Type B pancreatic cell (in vitro differentiated cells): ENCODE data around the gene CNTNAP2. TPM values are rescaled to one million over a fixed set of nuclear protein-coding genes. Genes with fewer than 3 reads are reported as not detected.

Experiments
- DNase-seq: peaks from one replicate; pipeline ENCODE4 v3.0.0; 2021; ENCODE audit warnings: mixed read lengths; ENCODE audit not compliant: unreplicated experiment; ENCODE audit errors: extremely low spot score
- H3K27ac Mint-ChIP-seq: 2 replicates; pipeline ENCODE4 v1.8.0; 2021; ENCODE audit warnings: mild to moderate bottlenecking, mixed read lengths
- H3K27me3 Mint-ChIP-seq: 2 replicates; pipeline ENCODE4 v1.8.0; 2021; ENCODE audit warnings: mixed read lengths
- H3K36me3 Mint-ChIP-seq: 2 replicates; pipeline ENCODE4 v1.8.0; 2021; ENCODE audit warnings: mixed read lengths
- H3K4me1 Mint-ChIP-seq: one replicate; pipeline ENCODE4 v1.8.0; 2021; ENCODE audit warnings: mixed read lengths; ENCODE audit not compliant: unreplicated experiment
- H3K4me3 Mint-ChIP-seq: 2 replicates; pipeline ENCODE4 v1.8.0; 2021; ENCODE audit warnings: mild to moderate bottlenecking, mixed read lengths
- H3K9me3 Mint-ChIP-seq: 2 replicates; pipeline ENCODE4 v1.8.0; 2021; ENCODE audit warnings: mixed read lengths
- total RNA-seq: library from RNA; stranded (reverse); gene quantifications from 2 replicates; pipeline ENCODE4 v1.2.1, GENCODE V29; 2021; ENCODE audit warnings: low replicate concordance
- TF ChIP-seq, protein P1 (sequence below): fragments of 200-600 bp; sonication (generic); conservative IDR thresholded peaks from 2 replicates; pipeline ENCODE4 v1.5.0; 2021; ENCODE audit warnings: antibody characterized with exemption, mild to moderate bottlenecking

Gene CNTNAP2
- total RNA-seq, 1 donor from 2014 or later = 26.8 TPM

DNA sequence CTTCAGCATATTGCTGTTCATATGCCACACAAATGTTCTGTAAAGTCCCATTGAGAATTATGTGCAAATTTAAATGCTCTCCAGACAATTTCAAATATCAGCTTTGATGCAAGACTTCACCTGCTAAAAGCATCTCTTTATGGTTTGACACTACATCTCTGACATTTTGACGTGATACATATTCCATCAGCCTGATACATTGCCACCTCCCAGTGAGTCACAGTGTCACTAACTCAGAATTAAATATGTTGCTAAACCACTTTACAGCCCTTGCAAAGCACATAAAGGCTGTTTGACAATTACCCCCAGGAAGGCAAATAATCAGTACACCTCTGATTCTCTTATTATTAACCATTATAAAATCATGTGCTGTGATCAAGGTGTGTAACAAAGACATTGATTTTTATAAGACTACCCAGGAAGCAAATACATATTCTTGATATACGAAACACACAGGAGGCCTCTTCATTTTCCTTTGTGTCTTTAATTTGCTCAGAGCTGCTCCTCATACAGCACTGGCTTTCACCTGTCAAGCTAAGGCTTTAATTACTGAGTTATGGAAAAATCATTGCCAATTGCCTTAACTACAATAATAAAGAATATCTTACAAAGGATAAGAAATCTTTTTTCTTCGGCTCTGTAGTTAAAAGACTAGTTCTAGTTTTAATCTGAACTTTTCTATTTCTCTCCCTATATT lies 1926.5 kb downstream of the CNTNAP2 start:
- peak overlapping the region; percentile 7 for H3K4me3 Mint-ChIP-seq
- no peak for DNase-seq
- H3K36me3 Mint-ChIP-seq = no peaks in the 10 kb centered on the region
- H3K9me3 Mint-ChIP-seq = peaks cover 9% of the 10 kb centered on the region
- no peak overlapping the region for H3K27ac Mint-ChIP-seq
- H3K4me1 Mint-ChIP-seq = peaks cover 9% of the 10 kb centered on the region
- H3K27me3 Mint-ChIP-seq = peaks cover 12% of the 10 kb centered on the region
- TF ChIP-seq, protein P1, sequence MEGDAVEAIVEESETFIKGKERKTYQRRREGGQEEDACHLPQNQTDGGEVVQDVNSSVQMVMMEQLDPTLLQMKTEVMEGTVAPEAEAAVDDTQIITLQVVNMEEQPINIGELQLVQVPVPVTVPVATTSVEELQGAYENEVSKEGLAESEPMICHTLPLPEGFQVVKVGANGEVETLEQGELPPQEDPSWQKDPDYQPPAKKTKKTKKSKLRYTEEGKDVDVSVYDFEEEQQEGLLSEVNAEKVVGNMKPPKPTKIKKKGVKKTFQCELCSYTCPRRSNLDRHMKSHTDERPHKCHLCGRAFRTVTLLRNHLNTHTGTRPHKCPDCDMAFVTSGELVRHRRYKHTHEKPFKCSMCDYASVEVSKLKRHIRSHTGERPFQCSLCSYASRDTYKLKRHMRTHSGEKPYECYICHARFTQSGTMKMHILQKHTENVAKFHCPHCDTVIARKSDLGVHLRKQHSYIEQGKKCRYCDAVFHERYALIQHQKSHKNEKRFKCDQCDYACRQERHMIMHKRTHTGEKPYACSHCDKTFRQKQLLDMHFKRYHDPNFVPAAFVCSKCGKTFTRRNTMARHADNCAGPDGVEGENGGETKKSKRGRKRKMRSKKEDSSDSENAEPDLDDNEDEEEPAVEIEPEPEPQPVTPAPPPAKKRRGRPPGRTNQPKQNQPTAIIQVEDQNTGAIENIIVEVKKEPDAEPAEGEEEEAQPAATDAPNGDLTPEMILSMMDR = no peak

DNA sequence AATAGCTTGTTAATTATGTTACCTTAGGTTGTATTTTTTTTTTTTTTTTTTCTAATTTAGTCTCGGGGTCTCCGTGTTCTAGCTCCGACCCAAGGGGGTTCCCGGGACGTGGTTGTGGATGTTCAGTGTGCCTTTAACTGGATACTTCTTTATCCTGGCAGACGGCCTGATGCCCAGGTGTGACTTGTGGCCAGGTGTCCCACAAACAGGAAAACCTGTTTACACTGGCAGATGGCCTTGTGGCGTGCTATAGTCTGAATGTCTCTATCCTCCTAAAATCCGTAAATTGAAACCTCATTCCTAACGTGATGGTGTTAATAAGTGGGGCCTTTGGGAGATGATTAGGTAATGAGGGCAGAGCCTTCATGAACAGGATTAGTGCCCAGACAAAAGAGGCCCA lies 1927.6 kb downstream of the CNTNAP2 start:
- no peak for DNase-seq
- H3K4me1 Mint-ChIP-seq = peaks cover 9% of the 10 kb centered on the region
- peaks cover 6% of the 10 kb centered on the region for H3K27me3 Mint-ChIP-seq
- peaks cover 9% of the 10 kb centered on the region for H3K9me3 Mint-ChIP-seq
- no peak overlapping the region for H3K27ac Mint-ChIP-seq
- H3K4me3 Mint-ChIP-seq = no peak overlapping the region
- TF ChIP-seq, protein P1 = no peak
- no peaks in the 10 kb centered on the region for H3K36me3 Mint-ChIP-seq

DNA sequence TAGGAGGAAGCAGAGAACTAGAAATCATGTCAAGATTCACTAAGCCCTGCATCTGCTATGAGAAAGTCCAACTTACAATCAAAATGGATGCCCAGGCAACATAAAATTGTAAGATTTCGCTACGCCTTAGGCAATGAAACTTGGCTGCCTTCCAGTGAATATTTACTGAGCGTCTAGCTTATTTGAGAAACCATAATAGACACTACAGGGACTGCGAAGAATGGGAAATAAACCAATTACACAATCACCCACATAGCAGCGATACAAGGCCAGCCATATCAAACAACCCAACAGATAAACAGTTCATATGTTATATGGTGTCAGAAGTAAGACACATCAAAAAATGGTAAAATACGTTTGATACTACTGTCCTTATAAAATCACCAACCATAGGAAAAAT lies 1928.9 kb downstream of the CNTNAP2 start:
- no peaks in the 10 kb centered on the region for H3K36me3 Mint-ChIP-seq
- DNase-seq = no peak
- H3K27ac Mint-ChIP-seq = no peak overlapping the region
- H3K4me1 Mint-ChIP-seq = peaks cover 9% of the 10 kb centered on the region
- peaks cover 6% of the 10 kb centered on the region for H3K9me3 Mint-ChIP-seq
- H3K27me3 Mint-ChIP-seq = peaks cover 6% of the 10 kb centered on the region
- no peak overlapping the region for H3K4me3 Mint-ChIP-seq
- TF ChIP-seq, protein P1 = no peak

DNA sequence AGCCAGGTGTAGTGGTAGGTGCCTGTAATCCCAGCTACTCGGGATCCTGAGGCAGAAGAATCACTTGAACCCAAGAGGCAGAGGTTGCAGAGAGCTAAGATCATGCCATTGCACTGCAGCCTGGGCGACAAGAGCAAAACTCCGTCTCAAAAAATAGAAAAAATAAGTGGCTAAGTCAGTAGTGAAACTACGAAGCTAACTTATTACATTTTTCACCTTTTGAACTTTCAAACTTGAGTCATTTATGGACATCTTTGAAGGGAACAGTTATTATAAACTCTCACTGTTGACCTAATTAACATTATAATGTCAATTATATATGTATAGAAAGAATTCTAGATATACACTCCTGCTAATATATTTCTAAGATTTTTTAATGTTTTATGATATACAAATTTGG lies 1932.5 kb downstream of the CNTNAP2 start:
- no peaks in the 10 kb centered on the region for H3K27me3 Mint-ChIP-seq
- no peaks in the 10 kb centered on the region for H3K36me3 Mint-ChIP-seq
- H3K4me1 Mint-ChIP-seq = peaks cover 11% of the 10 kb centered on the region
- no peak overlapping the region for H3K4me3 Mint-ChIP-seq
- H3K27ac Mint-ChIP-seq = no peak overlapping the region
- DNase-seq = no peak
- peaks cover 5% of the 10 kb centered on the region for H3K9me3 Mint-ChIP-seq
- TF ChIP-seq, protein P1 = no peak

DNA sequence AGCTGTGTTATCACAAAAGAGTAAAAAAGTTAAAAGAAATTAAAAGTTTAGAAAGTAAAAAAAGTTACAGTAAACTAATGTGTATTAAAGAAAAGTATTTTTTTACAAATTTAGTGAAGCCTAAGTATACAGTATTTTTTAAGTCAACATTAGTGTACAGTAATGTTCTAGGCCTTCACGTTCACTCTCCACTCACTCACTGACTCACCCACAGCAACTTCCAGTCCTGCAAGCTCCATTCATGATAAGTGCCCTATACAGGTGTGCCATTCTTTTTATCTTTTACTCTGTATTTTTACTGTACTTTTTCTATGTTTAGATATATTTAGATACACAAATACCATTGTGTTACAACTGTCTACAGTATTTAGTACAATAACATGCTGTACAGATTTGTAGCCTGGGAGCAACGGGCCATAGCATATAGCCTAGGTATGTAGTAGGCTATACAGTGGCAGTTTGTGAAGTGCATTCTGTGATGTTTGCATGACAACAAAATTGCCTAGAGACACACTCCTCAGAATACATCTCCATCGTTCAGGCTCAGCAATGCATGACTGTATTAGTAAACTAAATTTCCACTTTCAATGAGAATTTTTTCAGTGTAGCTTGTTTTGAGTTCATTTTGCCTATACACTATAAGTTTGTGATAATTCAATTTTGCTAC lies 1934.0 kb downstream of the CNTNAP2 start:
- TF ChIP-seq, protein P1 = no peak
- no peaks in the 10 kb centered on the region for H3K36me3 Mint-ChIP-seq

More for the DNA sequence above, 1934.0 kb downstream of the CNTNAP2 start:
- no peak overlapping the region for H3K27ac Mint-ChIP-seq
- no peaks in the 10 kb centered on the region for H3K27me3 Mint-ChIP-seq
- peaks cover 8% of the 10 kb centered on the region for H3K4me1 Mint-ChIP-seq
- DNase-seq = no peak
- no peak overlapping the region for H3K4me3 Mint-ChIP-seq
- peaks cover 5% of the 10 kb centered on the region for H3K9me3 Mint-ChIP-seq
